Thoracic aorta (tissue), 2 donors: Measurements from ENCODE around the gene UNC79. TPM values are rescaled to one million over a fixed set of nuclear protein-coding genes. Genes with fewer than 3 reads are reported as not detected.
"Not testable (repeated sequence)": the region's sequence is repeated elsewhere in the genome, so short reads cannot be mapped to it uniquely, and the experiment has no call there.

Source experiments
- ATAC-seq: fragments of 150-250 bp; one replicate; pipeline ENCODE4 v1.8.0; 2017; ENCODE audit warnings: low read depth; ENCODE audit not compliant: insufficient number of reproducible peaks, low FRiP score
- DNase-seq: peaks from one replicate; pipeline ENCODE4 v3.0.0-alpha.2; 2020; ENCODE audit warnings: low spot score
- H3K27ac ChIP-seq, 2 donors: fragments of 200-600 bp; sonication (generic); 1 replicate in 1 of 2; 2 replicates in 1 of 2; pipeline ENCODE4 v1.5.1; 2016; ENCODE audit warnings: mild to moderate bottlenecking in 2 of 2, moderate library complexity in 2 of 2
- H3K27me3 ChIP-seq: fragments of 200-600 bp; sonication (generic); replicated peaks from 2 replicates; pipeline ENCODE4 v1.6.0; 2016; ENCODE audit warnings: mild to moderate bottlenecking; ENCODE audit not compliant: insufficient read depth
- H3K36me3 ChIP-seq: fragments of 200-600 bp; sonication (generic); one replicate; pipeline ENCODE4 v1.5.1; 2016
- H3K4me1 ChIP-seq, 2 donors: fragments of 200-600 bp; sonication (generic); 1 replicate in 1 of 2; 2 replicates in 1 of 2; pipeline versions ENCODE4 v1.5.1 to v1.6.0; 2016; ENCODE audit warnings: low read depth in 2 of 2, mild to moderate bottlenecking in 1 of 2; ENCODE audit not compliant: control insufficient read depth in 1 of 2
- H3K4me3 ChIP-seq: fragments of 200-600 bp; sonication (generic); 2 replicates; pipeline ENCODE4 v1.5.1; 2016; ENCODE audit warnings: mild to moderate bottlenecking
- H3K9me3 ChIP-seq: fragments of 200-600 bp; sonication (generic); 2 replicates; pipeline ENCODE4 v1.5.1; 2016
- CTCF ChIP-seq: fragments of 200-600 bp; sonication (generic); IDR thresholded peaks from one replicate; pipeline ENCODE4 v1.5.1; 2019; ENCODE audit warnings: antibody characterized with exemption
- total RNA-seq, 2 donors: library from RNA; depleted of rRNA; stranded (reverse); fragments of >200 nt; gene quantifications; one replicate each; pipeline versions ENCODE4 v1.1.0 to v1.2.3, GENCODE V29; 2016

UNC79 gene
- total RNA-seq, 2 donors from 2014 or later: 0.14 to 0.21 TPM

GRCh38 chr14:93464271-93464670 is 33.5 kb downstream of the UNC79 start:
- no peak for ATAC-seq
- TF ChIP-seq CTCF: no peak
- H3K4me3 ChIP-seq: no peak overlapping the region

GRCh38 chr14:93475471-93475870 is 44.7 kb downstream of the UNC79 start:
- DNase-seq: no peak
- Histone ChIP-seq H3K27me3 (no peaks in the 10 kb centered on the region), H3K36me3 (no peaks in the 10 kb centered on the region), H3K4me1 (no peaks in the 10 kb centered on the region), H3K4me3 (no peak overlapping the region), H3K9me3 (no peaks in the 10 kb centered on the region), H3K27ac (no peak overlapping the region)
- no peak for TF ChIP-seq CTCF
- no peak for ATAC-seq

More at GRCh38 chr14:93464271-93464670, 33.5 kb downstream of the UNC79 start:
- DNase-seq: no peak
- Histone ChIP-seq H3K27ac (no peak overlapping the region), H3K36me3 (no peaks in the 10 kb centered on the region), H3K4me1 (no peaks in the 10 kb centered on the region), H3K9me3 (no peaks in the 10 kb centered on the region), H3K27me3 (no peaks in the 10 kb centered on the region)

GRCh38 chr14:93476305-93476704 is 45.6 kb downstream of the UNC79 start:
- Histone ChIP-seq H3K4me1 (no peaks in the 10 kb centered on the region), H3K27ac (no peak overlapping the region), H3K4me3 (no peak overlapping the region), H3K27me3 (no peaks in the 10 kb centered on the region), H3K36me3 (no peaks in the 10 kb centered on the region), H3K9me3 (no peaks in the 10 kb centered on the region)
- ATAC-seq: no peak
- DNase-seq: no peak
- no peak for TF ChIP-seq CTCF

GRCh38 chr14:93479074-93479473 is 48.3 kb downstream of the UNC79 start:
- H3K27ac ChIP-seq, H3K36me3 ChIP-seq, H3K9me3 ChIP-seq, ATAC-seq, H3K4me1 ChIP-seq, H3K4me3 ChIP-seq, H3K27me3 ChIP-seq, DNase-seq: not testable (repeated sequence)

GRCh38 chr14:93480867-93481266 is 50.1 kb downstream of the UNC79 start:
- H3K4me1 ChIP-seq: no peaks in the 10 kb centered on the region
- H3K4me3 ChIP-seq: no peak overlapping the region
- H3K36me3 ChIP-seq: no peaks in the 10 kb centered on the region
- DNase-seq: no peak
- no peaks in the 10 kb centered on the region for H3K27me3 ChIP-seq
- ATAC-seq: no peak
- no peak for TF ChIP-seq CTCF
- H3K27ac ChIP-seq: no peak overlapping the region
- H3K9me3 ChIP-seq: no peaks in the 10 kb centered on the region

- H3K9me3 ChIP-seq: no peaks in the 10 kb centered on the region
- H3K4me3 ChIP-seq: no peak overlapping the region
- H3K27me3 ChIP-seq: no peaks in the 10 kb centered on the region
- TF ChIP-seq CTCF: no peak
- no peaks in the 10 kb centered on the region for H3K4me1 ChIP-seq
- DNase-seq (no peak), ATAC-seq (no peak)
- H3K36me3 ChIP-seq: no peaks in the 10 kb centered on the region
- no peak overlapping the region for H3K27ac ChIP-seq
These were observed 51.0 kb downstream of the UNC79 start for GRCh38 chr14:93481758-93482157.
